Liver (tissue), 9 donors: ENCODE measurements around the gene ANAPC5. TPM values are rescaled to one million over a fixed set of nuclear protein-coding genes. Genes with fewer than 3 reads are reported as not detected.

Source experiments
- DNase-seq: peaks from one replicate; pipeline ENCODE4 v3.0.0-alpha.2; 2017; ENCODE audit warnings: low spot score
- H3K27ac ChIP-seq, 2 donors: one replicate each; pipeline ENCODE4 v1.7.0; 2013; ENCODE audit warnings: inconsistent platforms in 2 of 2, low read length in 2 of 2, control low read depth in 1 of 2, low read depth in 1 of 2, mild to moderate bottlenecking in 1 of 2
- H3K27me3 ChIP-seq, 4 donors: one replicate each; pipeline versions ENCODE4 v1.6.1 to v1.7.0; 2013; ENCODE audit warnings: low read length in 3 of 4, inconsistent platforms in 1 of 4, mild to moderate bottlenecking in 1 of 4, moderate library complexity in 1 of 4; ENCODE audit not compliant: control insufficient read depth in 4 of 4, insufficient read depth in 4 of 4
- H3K36me3 ChIP-seq, 4 donors: one replicate each; pipeline versions ENCODE4 v1.6.1 to v1.7.0; 2013; ENCODE audit warnings: low read length in 3 of 4, mild to moderate bottlenecking in 3 of 4, low read depth in 1 of 4, moderate library complexity in 1 of 4; ENCODE audit not compliant: control insufficient read depth in 4 of 4, insufficient read depth in 3 of 4
- H3K4me1 ChIP-seq, 4 donors: one replicate each; pipeline versions ENCODE4 v1.6.1 to v1.7.0; 2013; ENCODE audit warnings: low read length in 3 of 4, mild to moderate bottlenecking in 3 of 4, moderate library complexity in 1 of 4; ENCODE audit not compliant: control insufficient read depth in 4 of 4, insufficient read depth in 4 of 4
- H3K4me3 ChIP-seq, 3 donors: one replicate each; pipeline versions ENCODE4 v1.6.1 to v1.7.0; 2013; ENCODE audit warnings: low read length in 3 of 3, control low read depth in 1 of 3, low read depth in 1 of 3, mild to moderate bottlenecking in 1 of 3
- H3K9ac ChIP-seq, 2 donors: one replicate each; pipeline ENCODE4 v1.7.0; 2013; ENCODE audit warnings: low read length in 2 of 2, mild to moderate bottlenecking in 2 of 2, moderate library complexity in 2 of 2, control low read depth in 1 of 2, low read depth in 1 of 2
- H3K9me3 ChIP-seq, 4 donors: one replicate each; pipeline versions ENCODE4 v1.6.1 to v1.7.0; 2013; ENCODE audit warnings: low read length in 3 of 4; ENCODE audit not compliant: control insufficient read depth in 4 of 4
- ATF3 ChIP-seq: IDR thresholded peaks from 2 replicates; pipeline ENCODE4 v1.6.1; 2016; ENCODE audit warnings: antibody characterized with exemption
- EGR1 ChIP-seq, 2 donors: IDR thresholded peaks; 2 replicates each; pipeline ENCODE4 v1.6.1; 2016 to 2018; ENCODE audit warnings: antibody characterized with exemption in 2 of 2, low read depth in 2 of 2
- FOXA1 ChIP-seq: IDR thresholded peaks from 2 replicates; pipeline ENCODE4 v1.6.1; 2016; ENCODE audit warnings: antibody characterized with exemption
- FOXA2 ChIP-seq: IDR thresholded peaks from 2 replicates; pipeline ENCODE4 v1.6.1; 2016; ENCODE audit warnings: antibody characterized with exemption
- GABPA ChIP-seq, 2 donors: IDR thresholded peaks in 1 of 2; conservative IDR thresholded peaks in 1 of 2; 2 replicates each; pipeline ENCODE4 v1.6.1; 2016; ENCODE audit warnings: antibody characterized with exemption in 2 of 2, mild to moderate bottlenecking in 1 of 2, moderate library complexity in 1 of 2
- HNF4A ChIP-seq, 2 donors: conservative IDR thresholded peaks; 2 replicates each; pipeline ENCODE4 v1.6.1; 2016; ENCODE audit warnings: antibody characterized with exemption in 2 of 2, mild to moderate bottlenecking in 2 of 2
- HNF4G ChIP-seq: IDR thresholded peaks from 2 replicates; pipeline ENCODE4 v1.6.1; 2016; ENCODE audit warnings: antibody characterized with exemption
- JUND ChIP-seq, 2 donors: IDR thresholded peaks; 2 replicates each; pipeline ENCODE4 v1.6.1; 2016; ENCODE audit warnings: antibody characterized with exemption in 2 of 2
- NR2F2 ChIP-seq: IDR thresholded peaks from 2 replicates; pipeline ENCODE4 v1.6.1; 2016; ENCODE audit warnings: antibody characterized with exemption
- RAD21 ChIP-seq, 2 donors: IDR thresholded peaks; 2 replicates each; pipeline ENCODE4 v1.6.1; 2016; ENCODE audit warnings: antibody characterized with exemption in 2 of 2, mild to moderate bottlenecking in 2 of 2
- RXRA ChIP-seq, 2 donors: IDR thresholded peaks; 2 replicates each; pipeline ENCODE4 v1.6.1; 2017 to 2018; ENCODE audit warnings: antibody characterized with exemption in 2 of 2, mild to moderate bottlenecking in 1 of 2
- SP1 ChIP-seq: IDR thresholded peaks from 2 replicates; pipeline ENCODE4 v1.6.1; 2018; ENCODE audit warnings: antibody characterized with exemption, mild to moderate bottlenecking
- TAF1 ChIP-seq: conservative IDR thresholded peaks from 2 replicates; pipeline ENCODE4 v1.6.1; 2016; ENCODE audit warnings: antibody characterized with exemption, mild to moderate bottlenecking
- YY1 ChIP-seq: IDR thresholded peaks from 2 replicates; pipeline ENCODE4 v1.6.1; 2016; ENCODE audit warnings: antibody characterized with exemption, mild to moderate bottlenecking
- WGBS: extraction: QIAGEN DNeasy Blood & Tissue Kit; methylation state at CpG from one replicate; pipeline ENCODE4 v1.1.7; 2013; 5-methylcytosine and 5-hydroxymethylcytosine counted together
- polyA plus RNA-seq, 2 donors: library from polyadenylated mRNA; stranded (reverse) in 1 of 2; unstranded in 1 of 2; fragments of 200-250 nt in 1 of 2; fragments of >200 nt in 1 of 2; fragmentation: Nextera tagmentation in 1 of 2; extraction: Ambion mirVana in 1 of 2; gene quantifications; one replicate each; pipeline versions ENCODE4 v1.2.1 to v1.2.3, GENCODE V29; 2013 to 2015
- total RNA-seq, 2 donors: library from RNA; depleted of rRNA; stranded (reverse); fragments of >200 nt; gene quantifications; one replicate each; pipeline ENCODE4 v1.2.3, GENCODE V29; 2014
- TF ChIP-seq, protein P1 (sequence below): IDR thresholded peaks from 2 replicates; pipeline ENCODE4 v1.6.1; 2016; ENCODE audit warnings: antibody characterized with exemption
- TF ChIP-seq, protein P2 (sequence below): fragments of 150-350 bp; IDR thresholded peaks from 2 replicates; pipeline ENCODE4 v1.5.1; 2017; ENCODE audit warnings: improper control_type of control experiment, low read depth, low read length; ENCODE audit not compliant: missing input control
- TF ChIP-seq, protein P3 (sequence below): IDR thresholded peaks from 2 replicates; pipeline ENCODE4 v1.6.1; 2016; ENCODE audit warnings: antibody characterized with exemption
- TF ChIP-seq, protein P4 (sequence below): IDR thresholded peaks from 2 replicates; pipeline ENCODE4 v1.6.1; 2016; ENCODE audit warnings: antibody characterized with exemption, mild to moderate bottlenecking
- donor health status: healthy.
- donor health status: healthy.
- donor health status: healthy.
- donor health status: healthy.
- donor health status: healthy.

Gene ANAPC5
- total and polyA plus RNA-seq, 4 donors = 44.1 to 111 (median 62.2) TPM

DNA sequence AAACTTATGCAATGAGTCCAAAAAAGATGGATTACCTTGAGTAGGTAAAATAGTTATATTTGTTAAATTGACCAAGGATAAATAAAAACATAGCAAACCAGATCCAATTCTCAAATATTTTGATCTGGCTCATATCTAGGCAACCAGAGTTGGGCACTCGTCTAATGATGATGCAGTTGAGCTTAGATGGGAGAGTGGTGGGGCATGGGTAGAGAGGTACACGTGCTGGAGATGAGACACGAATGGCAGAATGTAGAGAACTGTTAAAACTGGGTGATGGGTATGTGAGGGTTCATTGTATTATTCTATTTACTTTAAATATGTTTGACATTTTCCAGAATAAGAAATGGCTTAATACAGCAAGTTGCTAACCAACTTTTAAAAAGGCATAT, 40.1 kb upstream of the ANAPC5 start:
- Histone ChIP-seq H3K27me3 (no peaks in the 10 kb centered on the region), H3K27ac (peak overlapping the region in 1 of 2 donors; percentile 8), H3K4me1 (peaks cover 0 to 5% (median 0%) of the 10 kb centered on the region in 4 donors), H3K9ac (no peak overlapping the region), H3K4me3 (no peak overlapping the region), H3K9me3 (no peaks in the 10 kb centered on the region), H3K36me3 (no peaks in the 10 kb centered on the region)
- TF ChIP-seq, protein P1, sequence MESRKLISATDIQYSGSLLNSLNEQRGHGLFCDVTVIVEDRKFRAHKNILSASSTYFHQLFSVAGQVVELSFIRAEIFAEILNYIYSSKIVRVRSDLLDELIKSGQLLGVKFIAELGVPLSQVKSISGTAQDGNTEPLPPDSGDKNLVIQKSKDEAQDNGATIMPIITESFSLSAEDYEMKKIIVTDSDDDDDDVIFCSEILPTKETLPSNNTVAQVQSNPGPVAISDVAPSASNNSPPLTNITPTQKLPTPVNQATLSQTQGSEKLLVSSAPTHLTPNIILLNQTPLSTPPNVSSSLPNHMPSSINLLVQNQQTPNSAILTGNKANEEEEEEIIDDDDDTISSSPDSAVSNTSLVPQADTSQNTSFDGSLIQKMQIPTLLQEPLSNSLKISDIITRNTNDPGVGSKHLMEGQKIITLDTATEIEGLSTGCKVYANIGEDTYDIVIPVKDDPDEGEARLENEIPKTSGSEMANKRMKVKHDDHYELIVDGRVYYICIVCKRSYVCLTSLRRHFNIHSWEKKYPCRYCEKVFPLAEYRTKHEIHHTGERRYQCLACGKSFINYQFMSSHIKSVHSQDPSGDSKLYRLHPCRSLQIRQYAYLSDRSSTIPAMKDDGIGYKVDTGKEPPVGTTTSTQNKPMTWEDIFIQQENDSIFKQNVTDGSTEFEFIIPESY = no peak
- TF ChIP-seq JUND (IDR thresholded peaks at IDR 0.05) (no peak), NR2F2 (no peak), TAF1 (no peak), RXRA (IDR thresholded peaks at IDR 0.05) (no peak), HNF4A (conservative IDR thresholded peaks at IDR 0.05) (no peak), FOXA1 (no peak), YY1 (no peak), ATF3 (no peak), SP1 (no peak), RAD21 (IDR thresholded peaks at IDR 0.05) (no peak), EGR1 (IDR thresholded peaks at IDR 0.05; ENCODE audit: low read depth in 2 of 2) (no peak), GABPA (IDR thresholded peaks at IDR 0.05 in 1 of 2, conservative IDR thresholded peaks at IDR 0.05 in 1 of 2) (no peak), HNF4G (no peak), FOXA2 (no peak)
- TF ChIP-seq, protein P2, sequence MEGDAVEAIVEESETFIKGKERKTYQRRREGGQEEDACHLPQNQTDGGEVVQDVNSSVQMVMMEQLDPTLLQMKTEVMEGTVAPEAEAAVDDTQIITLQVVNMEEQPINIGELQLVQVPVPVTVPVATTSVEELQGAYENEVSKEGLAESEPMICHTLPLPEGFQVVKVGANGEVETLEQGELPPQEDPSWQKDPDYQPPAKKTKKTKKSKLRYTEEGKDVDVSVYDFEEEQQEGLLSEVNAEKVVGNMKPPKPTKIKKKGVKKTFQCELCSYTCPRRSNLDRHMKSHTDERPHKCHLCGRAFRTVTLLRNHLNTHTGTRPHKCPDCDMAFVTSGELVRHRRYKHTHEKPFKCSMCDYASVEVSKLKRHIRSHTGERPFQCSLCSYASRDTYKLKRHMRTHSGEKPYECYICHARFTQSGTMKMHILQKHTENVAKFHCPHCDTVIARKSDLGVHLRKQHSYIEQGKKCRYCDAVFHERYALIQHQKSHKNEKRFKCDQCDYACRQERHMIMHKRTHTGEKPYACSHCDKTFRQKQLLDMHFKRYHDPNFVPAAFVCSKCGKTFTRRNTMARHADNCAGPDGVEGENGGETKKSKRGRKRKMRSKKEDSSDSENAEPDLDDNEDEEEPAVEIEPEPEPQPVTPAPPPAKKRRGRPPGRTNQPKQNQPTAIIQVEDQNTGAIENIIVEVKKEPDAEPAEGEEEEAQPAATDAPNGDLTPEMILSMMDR = no peak
- TF ChIP-seq, protein P3, sequence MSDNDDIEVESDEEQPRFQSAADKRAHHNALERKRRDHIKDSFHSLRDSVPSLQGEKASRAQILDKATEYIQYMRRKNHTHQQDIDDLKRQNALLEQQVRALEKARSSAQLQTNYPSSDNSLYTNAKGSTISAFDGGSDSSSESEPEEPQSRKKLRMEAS = no peak
- TF ChIP-seq, protein P4, sequence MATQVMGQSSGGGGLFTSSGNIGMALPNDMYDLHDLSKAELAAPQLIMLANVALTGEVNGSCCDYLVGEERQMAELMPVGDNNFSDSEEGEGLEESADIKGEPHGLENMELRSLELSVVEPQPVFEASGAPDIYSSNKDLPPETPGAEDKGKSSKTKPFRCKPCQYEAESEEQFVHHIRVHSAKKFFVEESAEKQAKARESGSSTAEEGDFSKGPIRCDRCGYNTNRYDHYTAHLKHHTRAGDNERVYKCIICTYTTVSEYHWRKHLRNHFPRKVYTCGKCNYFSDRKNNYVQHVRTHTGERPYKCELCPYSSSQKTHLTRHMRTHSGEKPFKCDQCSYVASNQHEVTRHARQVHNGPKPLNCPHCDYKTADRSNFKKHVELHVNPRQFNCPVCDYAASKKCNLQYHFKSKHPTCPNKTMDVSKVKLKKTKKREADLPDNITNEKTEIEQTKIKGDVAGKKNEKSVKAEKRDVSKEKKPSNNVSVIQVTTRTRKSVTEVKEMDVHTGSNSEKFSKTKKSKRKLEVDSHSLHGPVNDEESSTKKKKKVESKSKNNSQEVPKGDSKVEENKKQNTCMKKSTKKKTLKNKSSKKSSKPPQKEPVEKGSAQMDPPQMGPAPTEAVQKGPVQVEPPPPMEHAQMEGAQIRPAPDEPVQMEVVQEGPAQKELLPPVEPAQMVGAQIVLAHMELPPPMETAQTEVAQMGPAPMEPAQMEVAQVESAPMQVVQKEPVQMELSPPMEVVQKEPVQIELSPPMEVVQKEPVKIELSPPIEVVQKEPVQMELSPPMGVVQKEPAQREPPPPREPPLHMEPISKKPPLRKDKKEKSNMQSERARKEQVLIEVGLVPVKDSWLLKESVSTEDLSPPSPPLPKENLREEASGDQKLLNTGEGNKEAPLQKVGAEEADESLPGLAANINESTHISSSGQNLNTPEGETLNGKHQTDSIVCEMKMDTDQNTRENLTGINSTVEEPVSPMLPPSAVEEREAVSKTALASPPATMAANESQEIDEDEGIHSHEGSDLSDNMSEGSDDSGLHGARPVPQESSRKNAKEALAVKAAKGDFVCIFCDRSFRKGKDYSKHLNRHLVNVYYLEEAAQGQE = no peak
- WGBS = 93% methylated on average over 3 of the region's 3 CpGs
- no peak for DNase-seq
